Measurements from ENCODE around the gene CRK.

- TF ChIP-seq POLR2A (IDR thresholded peaks at IDR 0.05; ENCODE audit: low read length) (no peak), GATA1 (IDR thresholded peaks at IDR 0.05; ENCODE audit: low read depth, low read length) (no peak)
Measured at GRCh38 chr17:1471490-1471889, 15.5 kb upstream of the CRK start.

All from erythroblast (primary cell).